ENCODE data around the gene NT5DC4. TPM values are rescaled to one million over a fixed set of nuclear protein-coding genes. Genes with fewer than 3 reads are reported as not detected.

The NT5DC4 gene
- total and polyA plus RNA-seq, 4 donors: 1.2 TPM; not detected in 3

DNA sequence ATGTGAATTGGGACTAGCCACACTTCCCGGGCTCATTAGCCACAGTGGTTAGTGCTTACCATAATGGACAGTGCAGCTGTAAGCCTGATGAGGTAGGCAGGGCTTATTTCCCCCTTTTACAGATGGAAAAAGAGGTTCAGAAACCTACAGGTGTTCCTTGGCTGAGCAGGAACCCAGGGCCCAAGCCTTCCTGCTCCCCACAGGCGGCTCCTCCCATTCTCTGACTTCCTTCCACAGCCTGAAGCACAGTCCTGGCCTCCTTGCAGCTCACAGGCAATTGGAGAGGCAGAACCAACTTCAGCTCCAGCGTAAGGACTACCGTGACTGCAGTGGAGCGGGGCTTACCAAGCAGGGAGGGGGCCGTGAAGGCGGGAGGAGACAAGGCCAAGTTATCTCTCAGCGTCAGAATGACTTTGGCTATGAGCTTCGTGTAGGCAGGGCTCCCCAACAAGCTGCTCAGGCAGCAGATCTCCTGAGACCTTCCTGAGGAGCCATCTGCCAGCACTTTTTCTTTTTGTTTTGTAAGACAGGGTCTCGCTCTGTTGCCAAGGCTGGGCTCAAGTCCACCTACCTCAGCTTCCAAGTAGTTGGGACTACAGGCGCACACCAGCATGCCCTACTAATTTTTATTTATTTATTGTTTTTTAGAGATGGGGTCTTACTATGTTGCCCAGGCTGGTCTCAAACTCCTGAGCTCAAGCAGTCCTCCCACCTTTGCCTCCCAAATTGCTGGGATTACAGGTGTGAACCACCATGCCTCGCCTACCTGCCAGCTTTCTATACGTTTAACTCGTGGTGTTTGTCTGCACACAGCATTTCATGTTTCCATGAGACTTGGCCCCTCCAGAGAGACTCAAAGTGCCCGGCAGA, 34.2 kb upstream of the NT5DC4 start (continued):
- TF ChIP-seq, protein P1, sequence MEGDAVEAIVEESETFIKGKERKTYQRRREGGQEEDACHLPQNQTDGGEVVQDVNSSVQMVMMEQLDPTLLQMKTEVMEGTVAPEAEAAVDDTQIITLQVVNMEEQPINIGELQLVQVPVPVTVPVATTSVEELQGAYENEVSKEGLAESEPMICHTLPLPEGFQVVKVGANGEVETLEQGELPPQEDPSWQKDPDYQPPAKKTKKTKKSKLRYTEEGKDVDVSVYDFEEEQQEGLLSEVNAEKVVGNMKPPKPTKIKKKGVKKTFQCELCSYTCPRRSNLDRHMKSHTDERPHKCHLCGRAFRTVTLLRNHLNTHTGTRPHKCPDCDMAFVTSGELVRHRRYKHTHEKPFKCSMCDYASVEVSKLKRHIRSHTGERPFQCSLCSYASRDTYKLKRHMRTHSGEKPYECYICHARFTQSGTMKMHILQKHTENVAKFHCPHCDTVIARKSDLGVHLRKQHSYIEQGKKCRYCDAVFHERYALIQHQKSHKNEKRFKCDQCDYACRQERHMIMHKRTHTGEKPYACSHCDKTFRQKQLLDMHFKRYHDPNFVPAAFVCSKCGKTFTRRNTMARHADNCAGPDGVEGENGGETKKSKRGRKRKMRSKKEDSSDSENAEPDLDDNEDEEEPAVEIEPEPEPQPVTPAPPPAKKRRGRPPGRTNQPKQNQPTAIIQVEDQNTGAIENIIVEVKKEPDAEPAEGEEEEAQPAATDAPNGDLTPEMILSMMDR (IDR thresholded peaks at IDR 0.05; ENCODE audit: low read depth, low read length, missing input control): no peak
- TF ChIP-seq JUND (IDR thresholded peaks at IDR 0.05) (no peak), RAD21 (IDR thresholded peaks at IDR 0.05) (no peak)

DNA sequence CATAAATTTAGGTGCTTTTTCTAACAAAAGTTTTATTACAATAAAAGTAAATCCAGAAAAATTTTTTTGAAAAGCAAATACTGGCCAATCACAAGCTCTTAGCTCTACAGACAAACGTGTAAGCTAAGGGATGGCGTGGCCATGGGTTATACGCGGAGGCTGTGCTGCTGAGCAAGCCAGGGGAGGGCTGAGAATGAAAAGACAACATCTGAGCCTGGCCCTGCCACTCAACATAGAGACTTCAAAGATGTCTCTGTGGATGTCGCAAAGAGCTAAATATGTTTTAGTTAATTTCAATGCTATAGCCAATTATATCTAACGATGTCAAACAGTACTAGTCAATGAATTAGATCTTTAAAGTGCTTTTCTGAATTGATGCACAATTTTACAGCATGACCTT, 33.3 kb upstream of the NT5DC4 start:
- DNase-seq (ENCODE audit: low spot score): no peak
- Histone ChIP-seq H3K9me3 (ENCODE audit: control insufficient read depth in 4 of 4, low read length in 3 of 4) (no peaks in the 10 kb centered on the region), H3K27ac (ENCODE audit: low read depth in 1 of 2, low read length in 2 of 2) (no peak overlapping the region), H3K9ac (ENCODE audit: low read depth in 1 of 2, low read length in 2 of 2) (no peak overlapping the region), H3K4me3 (ENCODE audit: low read depth in 1 of 3, low read length in 3 of 3) (no peak overlapping the region), H3K4me1 (ENCODE audit: control insufficient read depth in 4 of 4, insufficient read depth in 4 of 4, low read length in 3 of 4) (peaks cover 0 to 3% (median 1%) of the 10 kb centered on the region in 4 donors), H3K27me3 (ENCODE audit: control insufficient read depth in 4 of 4, insufficient read depth in 4 of 4, low read length in 3 of 4) (no peaks in the 10 kb centered on the region), H3K36me3 (ENCODE audit: control insufficient read depth in 4 of 4, insufficient read depth in 3 of 4, low read depth in 1 of 4, low read length in 3 of 4) (no peaks in the 10 kb centered on the region)
- 91% methylated on average over 6 of the region's 6 CpGs for WGBS
- no peak for TF ChIP-seq RAD21 (IDR thresholded peaks at IDR 0.05)
- no peak for TF ChIP-seq SP1 (IDR thresholded peaks at IDR 0.05)
- no peak for TF ChIP-seq FOXA2 (IDR thresholded peaks at IDR 0.05)
- TF ChIP-seq, protein P2, sequence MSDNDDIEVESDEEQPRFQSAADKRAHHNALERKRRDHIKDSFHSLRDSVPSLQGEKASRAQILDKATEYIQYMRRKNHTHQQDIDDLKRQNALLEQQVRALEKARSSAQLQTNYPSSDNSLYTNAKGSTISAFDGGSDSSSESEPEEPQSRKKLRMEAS (IDR thresholded peaks at IDR 0.05): no peak
- TF ChIP-seq, protein P3, sequence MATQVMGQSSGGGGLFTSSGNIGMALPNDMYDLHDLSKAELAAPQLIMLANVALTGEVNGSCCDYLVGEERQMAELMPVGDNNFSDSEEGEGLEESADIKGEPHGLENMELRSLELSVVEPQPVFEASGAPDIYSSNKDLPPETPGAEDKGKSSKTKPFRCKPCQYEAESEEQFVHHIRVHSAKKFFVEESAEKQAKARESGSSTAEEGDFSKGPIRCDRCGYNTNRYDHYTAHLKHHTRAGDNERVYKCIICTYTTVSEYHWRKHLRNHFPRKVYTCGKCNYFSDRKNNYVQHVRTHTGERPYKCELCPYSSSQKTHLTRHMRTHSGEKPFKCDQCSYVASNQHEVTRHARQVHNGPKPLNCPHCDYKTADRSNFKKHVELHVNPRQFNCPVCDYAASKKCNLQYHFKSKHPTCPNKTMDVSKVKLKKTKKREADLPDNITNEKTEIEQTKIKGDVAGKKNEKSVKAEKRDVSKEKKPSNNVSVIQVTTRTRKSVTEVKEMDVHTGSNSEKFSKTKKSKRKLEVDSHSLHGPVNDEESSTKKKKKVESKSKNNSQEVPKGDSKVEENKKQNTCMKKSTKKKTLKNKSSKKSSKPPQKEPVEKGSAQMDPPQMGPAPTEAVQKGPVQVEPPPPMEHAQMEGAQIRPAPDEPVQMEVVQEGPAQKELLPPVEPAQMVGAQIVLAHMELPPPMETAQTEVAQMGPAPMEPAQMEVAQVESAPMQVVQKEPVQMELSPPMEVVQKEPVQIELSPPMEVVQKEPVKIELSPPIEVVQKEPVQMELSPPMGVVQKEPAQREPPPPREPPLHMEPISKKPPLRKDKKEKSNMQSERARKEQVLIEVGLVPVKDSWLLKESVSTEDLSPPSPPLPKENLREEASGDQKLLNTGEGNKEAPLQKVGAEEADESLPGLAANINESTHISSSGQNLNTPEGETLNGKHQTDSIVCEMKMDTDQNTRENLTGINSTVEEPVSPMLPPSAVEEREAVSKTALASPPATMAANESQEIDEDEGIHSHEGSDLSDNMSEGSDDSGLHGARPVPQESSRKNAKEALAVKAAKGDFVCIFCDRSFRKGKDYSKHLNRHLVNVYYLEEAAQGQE (IDR thresholded peaks at IDR 0.05): no peak
- TF ChIP-seq FOXA1 (IDR thresholded peaks at IDR 0.05): no peak
- no peak for TF ChIP-seq HNF4A (conservative IDR thresholded peaks at IDR 0.05)
- TF ChIP-seq EGR1 (IDR thresholded peaks at IDR 0.05; ENCODE audit: low read depth in 2 of 2): no peak
- TF ChIP-seq GABPA (IDR thresholded peaks at IDR 0.05 in 1 of 2, conservative IDR thresholded peaks at IDR 0.05 in 1 of 2): no peak
- TF ChIP-seq JUND (IDR thresholded peaks at IDR 0.05): no peak
- TF ChIP-seq, protein P4, sequence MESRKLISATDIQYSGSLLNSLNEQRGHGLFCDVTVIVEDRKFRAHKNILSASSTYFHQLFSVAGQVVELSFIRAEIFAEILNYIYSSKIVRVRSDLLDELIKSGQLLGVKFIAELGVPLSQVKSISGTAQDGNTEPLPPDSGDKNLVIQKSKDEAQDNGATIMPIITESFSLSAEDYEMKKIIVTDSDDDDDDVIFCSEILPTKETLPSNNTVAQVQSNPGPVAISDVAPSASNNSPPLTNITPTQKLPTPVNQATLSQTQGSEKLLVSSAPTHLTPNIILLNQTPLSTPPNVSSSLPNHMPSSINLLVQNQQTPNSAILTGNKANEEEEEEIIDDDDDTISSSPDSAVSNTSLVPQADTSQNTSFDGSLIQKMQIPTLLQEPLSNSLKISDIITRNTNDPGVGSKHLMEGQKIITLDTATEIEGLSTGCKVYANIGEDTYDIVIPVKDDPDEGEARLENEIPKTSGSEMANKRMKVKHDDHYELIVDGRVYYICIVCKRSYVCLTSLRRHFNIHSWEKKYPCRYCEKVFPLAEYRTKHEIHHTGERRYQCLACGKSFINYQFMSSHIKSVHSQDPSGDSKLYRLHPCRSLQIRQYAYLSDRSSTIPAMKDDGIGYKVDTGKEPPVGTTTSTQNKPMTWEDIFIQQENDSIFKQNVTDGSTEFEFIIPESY (IDR thresholded peaks at IDR 0.05): no peak
- TF ChIP-seq, protein P1 (IDR thresholded peaks at IDR 0.05; ENCODE audit: low read depth, low read length, missing input control): no peak
- no peak for TF ChIP-seq RXRA (IDR thresholded peaks at IDR 0.05)
- no peak for TF ChIP-seq HNF4G (IDR thresholded peaks at IDR 0.05)
- no peak for TF ChIP-seq TAF1 (conservative IDR thresholded peaks at IDR 0.05)
- TF ChIP-seq, protein P5, sequence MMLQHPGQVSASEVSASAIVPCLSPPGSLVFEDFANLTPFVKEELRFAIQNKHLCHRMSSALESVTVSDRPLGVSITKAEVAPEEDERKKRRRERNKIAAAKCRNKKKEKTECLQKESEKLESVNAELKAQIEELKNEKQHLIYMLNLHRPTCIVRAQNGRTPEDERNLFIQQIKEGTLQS (IDR thresholded peaks at IDR 0.05): no peak
- TF ChIP-seq NR2F2 (IDR thresholded peaks at IDR 0.05): no peak
- TF ChIP-seq YY1 (IDR thresholded peaks at IDR 0.05): no peak
